Thymus (tissue), 11 donors: Measurements from ENCODE around the gene CCL26. TPM values are rescaled to one million over a fixed set of nuclear protein-coding genes. Genes with fewer than 3 reads are reported as not detected.
A peak's percentile ranks its signal among the peaks of the same experiment; 100 is the strongest.
"Not testable (repeated sequence)": the region's sequence is repeated elsewhere in the genome, so short reads cannot be mapped to it uniquely, and the experiment has no call there.

Source experiments
- DNase-seq, 9 donors: peaks; one replicate each; pipeline ENCODE4 v3.0.0-alpha.2; 2013; ENCODE audit warnings: low spot score in 9 of 9, low read depth in 6 of 9, missing footprints in 1 of 9
- H3K27ac ChIP-seq, 2 donors: one replicate each; pipeline ENCODE4 v1.5.1; 2013; ENCODE audit warnings: control low read depth in 1 of 2, low read depth in 1 of 2, low read length in 1 of 2, mild to moderate bottlenecking in 1 of 2, moderate library complexity in 1 of 2
- H3K27me3 ChIP-seq, 2 donors: one replicate each; pipeline ENCODE4 v1.5.1; 2013; ENCODE audit warnings: low read length in 1 of 2; ENCODE audit not compliant: control insufficient read depth in 2 of 2, insufficient read depth in 1 of 2
- H3K36me3 ChIP-seq, 2 donors: one replicate each; pipeline ENCODE4 v1.5.1; 2013; ENCODE audit warnings: low read length in 1 of 2, mild to moderate bottlenecking in 1 of 2, moderate library complexity in 1 of 2; ENCODE audit not compliant: control insufficient read depth in 2 of 2, insufficient read depth in 2 of 2
- H3K4me1 ChIP-seq, 2 donors: one replicate each; pipeline ENCODE4 v1.5.1; 2013; ENCODE audit warnings: low read length in 2 of 2; ENCODE audit not compliant: control insufficient read depth in 2 of 2, insufficient read depth in 2 of 2
- H3K4me3 ChIP-seq, 2 donors: one replicate each; pipeline ENCODE4 v1.5.1; 2013; ENCODE audit warnings: low read length in 2 of 2, control low read depth in 1 of 2, mild to moderate bottlenecking in 1 of 2
- H3K9me3 ChIP-seq, 2 donors: one replicate each; pipeline ENCODE4 v1.5.1; 2013; ENCODE audit warnings: low read length in 1 of 2, mild to moderate bottlenecking in 1 of 2; ENCODE audit not compliant: control insufficient read depth in 2 of 2, insufficient read depth in 1 of 2
- WGBS: extraction: QIAGEN DNeasy Blood & Tissue Kit; methylation state at CpG from one replicate; pipeline ENCODE4 v1.1.7; 2013; 5-methylcytosine and 5-hydroxymethylcytosine counted together
- polyA plus RNA-seq: library from polyadenylated mRNA; stranded (reverse); fragments of 200-250 nt; gene quantifications from one replicate; pipeline ENCODE4 v1.2.3, GENCODE V29; 2013
- total RNA-seq: library from RNA; stranded (reverse); fragments of 120-200 nt; gene quantifications from one replicate; pipeline ENCODE4 v1.2.4, GENCODE V29; 2013
- donor health status: healthy.

The CCL26 gene
- total and polyA plus RNA-seq, 2 donors: 0.14 to 3.1 TPM

DNA sequence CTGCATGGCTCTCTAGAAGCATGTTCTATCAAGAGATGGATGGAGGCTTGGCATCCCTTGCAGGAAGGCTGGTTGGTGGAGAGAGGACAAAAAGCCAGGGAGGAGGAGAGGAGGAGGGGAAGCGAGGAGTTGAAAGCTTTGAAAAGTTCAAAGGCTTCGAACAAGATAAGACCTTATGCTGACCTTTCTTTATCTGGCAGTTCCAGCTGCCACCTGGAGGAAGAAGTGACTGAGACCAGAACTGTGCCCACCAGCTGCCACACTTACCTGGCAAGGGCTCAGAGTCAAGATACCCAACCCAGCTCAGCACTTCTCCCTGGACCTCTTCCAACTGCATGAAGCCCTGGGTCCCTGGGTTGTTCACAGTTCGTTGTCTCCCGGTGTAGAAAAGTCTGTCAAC is 26.8 kb upstream of the CCL26 start:
- Histone ChIP-seq H3K4me1 (peaks cover 3% of the 10 kb centered on the region in 2 donors), H3K27ac (no peak overlapping the region), H3K27me3 (no peaks in the 10 kb centered on the region), H3K9me3 (no peaks in the 10 kb centered on the region), H3K4me3 (no peak overlapping the region), H3K36me3 (no peaks in the 10 kb centered on the region)
- WGBS: 65% methylated on average over 4 of the region's 4 CpGs
- peak in 1 of 9 donors; percentile 9 for DNase-seq

DNA sequence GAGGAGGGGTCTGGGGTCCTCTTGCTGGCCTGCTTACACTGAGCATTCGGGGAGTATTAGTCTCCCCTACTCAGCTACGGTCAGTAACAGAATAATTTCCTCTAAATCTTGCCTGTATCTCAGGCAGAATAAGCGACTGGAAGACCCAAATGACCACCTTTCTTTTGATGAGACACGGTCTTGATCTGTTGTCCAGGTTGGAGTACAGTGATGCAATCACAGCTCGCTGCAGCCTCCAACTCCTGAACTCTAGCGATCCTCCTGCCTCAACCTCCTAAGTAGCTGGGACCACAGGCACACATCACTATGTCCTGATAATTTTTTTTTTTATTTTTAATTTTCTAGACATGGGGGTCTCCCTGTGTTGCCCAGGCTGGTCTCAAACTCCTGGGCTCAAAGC is 24.4 kb upstream of the CCL26 start:
- Histone ChIP-seq H3K4me3 (no peak overlapping the region), H3K27ac (no peak overlapping the region), H3K36me3 (no peaks in the 10 kb centered on the region), H3K4me1 (peaks cover 3% of the 10 kb centered on the region in 2 donors), H3K27me3 (no peaks in the 10 kb centered on the region), H3K9me3 (no peaks in the 10 kb centered on the region)
- 96% methylated on average over 6 of the region's 6 CpGs for WGBS
- no peak for DNase-seq

DNA sequence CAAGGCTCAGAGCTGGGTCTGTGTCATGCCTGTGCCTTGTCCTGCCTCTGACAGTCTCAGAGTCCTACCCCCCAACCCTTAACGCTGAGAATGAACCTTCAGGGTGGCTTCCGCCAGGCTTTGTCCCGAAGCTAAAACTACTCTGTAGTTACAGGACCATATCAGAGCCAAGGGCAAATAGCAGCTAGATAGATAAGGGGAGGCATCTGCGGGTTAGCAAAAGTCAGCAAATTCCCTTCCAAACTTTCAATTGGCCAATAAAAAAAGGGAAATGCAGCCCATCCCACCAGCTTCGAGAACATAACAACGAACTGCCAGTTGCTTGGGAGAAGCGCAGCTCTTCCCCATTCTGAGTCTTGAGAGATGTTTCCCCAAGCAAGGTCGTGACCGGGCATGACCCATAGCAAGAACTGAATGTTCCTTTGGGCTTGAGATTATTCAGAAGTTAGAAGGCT is 23.8 kb upstream of the CCL26 start:
- no peaks in the 10 kb centered on the region for H3K36me3 ChIP-seq
- H3K4me3 ChIP-seq: no peak overlapping the region
- no peaks in the 10 kb centered on the region for H3K27me3 ChIP-seq
- WGBS: 73% methylated on average over 9 of the region's 9 CpGs
- peaks cover 3% of the 10 kb centered on the region in 2 donors for H3K4me1 ChIP-seq
- H3K9me3 ChIP-seq: no peaks in the 10 kb centered on the region
- DNase-seq: no peak
- peak overlapping the region in 1 of 2 donors; percentile 42 for H3K27ac ChIP-seq

DNA sequence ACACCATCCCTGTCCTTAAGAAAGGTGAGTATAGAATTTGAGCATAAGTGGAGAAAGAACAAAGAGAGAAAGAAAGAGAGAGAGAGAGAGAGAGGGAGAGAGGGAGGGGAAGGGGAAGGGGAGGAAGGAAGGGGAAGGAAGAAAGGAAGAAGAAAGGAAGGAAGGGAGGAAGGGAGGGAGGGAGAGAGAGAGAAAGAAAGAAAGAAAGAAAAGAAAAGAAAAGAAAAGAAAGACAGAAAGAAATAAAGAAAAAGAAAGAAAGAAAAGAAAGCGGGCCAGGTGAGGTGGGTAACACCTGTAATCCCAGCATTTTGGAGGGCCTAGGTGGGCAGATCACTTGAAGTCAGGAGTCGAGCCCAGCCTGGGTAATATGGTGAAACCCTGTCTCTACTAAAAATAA is 21.7 kb upstream of the CCL26 start:
- Histone ChIP-seq H3K36me3 (no peaks in the 10 kb centered on the region), H3K4me3 (no peak overlapping the region), H3K9me3 (no peaks in the 10 kb centered on the region), H3K4me1 (peaks cover 0 to under 1% of the 10 kb centered on the region in 2 donors), H3K27me3 (peaks cover 0 to 3% of the 10 kb centered on the region in 2 donors), H3K27ac (no peak overlapping the region)
- 95% methylated on average over 2 of the region's 2 CpGs for WGBS
- no peak for DNase-seq

DNA sequence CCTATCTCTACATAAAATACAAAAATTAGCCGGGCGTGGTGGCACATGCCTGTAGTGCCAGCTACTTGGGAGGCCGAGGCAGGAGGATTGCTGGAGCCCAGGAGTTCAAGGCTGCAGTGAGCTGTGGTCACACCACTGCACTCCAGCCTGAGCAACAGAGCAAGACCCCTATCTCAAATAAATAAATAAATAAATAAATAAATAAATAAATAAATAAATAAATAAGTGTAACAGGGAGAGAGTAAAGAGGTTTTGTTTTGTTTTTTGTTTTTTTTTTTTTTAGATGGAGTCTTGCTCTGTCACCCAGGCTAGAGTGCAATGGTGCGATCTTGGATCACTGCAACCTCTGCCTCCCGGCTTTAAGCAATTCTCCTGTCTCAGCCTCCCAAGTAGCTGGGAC is 20.6 kb upstream of the CCL26 start:
- not testable (repeated sequence) for H3K27me3 ChIP-seq, H3K4me1 ChIP-seq, H3K4me3 ChIP-seq, H3K9me3 ChIP-seq, H3K36me3 ChIP-seq, DNase-seq, H3K27ac ChIP-seq
- over 99% methylated on average over 5 of the region's 5 CpGs for WGBS

DNA sequence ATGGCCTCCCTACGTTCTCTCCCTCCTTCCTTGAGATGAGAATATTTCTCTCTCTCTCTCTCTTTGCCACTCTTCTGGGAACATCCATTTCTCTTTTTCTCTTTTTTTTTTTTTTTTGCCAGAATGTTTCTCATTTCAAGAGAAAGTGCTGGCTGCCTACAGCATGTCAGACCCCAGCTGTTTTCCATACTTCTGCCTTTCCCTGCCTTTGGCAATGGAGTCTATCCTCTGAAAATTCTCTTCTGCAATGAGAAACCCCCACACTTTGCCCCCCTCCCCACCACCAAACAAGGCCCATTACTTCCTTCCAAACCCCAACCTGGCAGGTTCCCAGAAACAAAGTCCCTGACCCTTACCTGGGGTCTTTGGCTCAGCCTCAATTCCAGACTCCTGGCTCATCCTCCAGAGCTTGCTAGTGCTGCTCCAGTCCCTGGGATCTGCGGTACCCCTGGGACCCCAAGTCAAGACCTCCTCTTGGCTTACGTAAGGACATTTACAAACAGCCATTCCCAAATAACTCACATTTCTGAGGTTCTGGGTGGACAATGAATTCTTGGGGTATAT is 17.4 kb upstream of the CCL26 start:
- H3K9me3 ChIP-seq: no peaks in the 10 kb centered on the region
- no peak overlapping the region for H3K27ac ChIP-seq
- no peaks in the 10 kb centered on the region for H3K36me3 ChIP-seq
- DNase-seq: no peak
- WGBS: 97% methylated on average over 3 of the region's 3 CpGs
- no peak overlapping the region for H3K4me3 ChIP-seq
- no peaks in the 10 kb centered on the region for H3K4me1 ChIP-seq
- H3K27me3 ChIP-seq: peaks cover 0 to 3% of the 10 kb centered on the region in 2 donors

- H3K4me3 ChIP-seq, H3K4me1 ChIP-seq, H3K9me3 ChIP-seq, H3K27ac ChIP-seq, H3K36me3 ChIP-seq, H3K27me3 ChIP-seq, DNase-seq: not testable (repeated sequence)
- WGBS: 82% methylated on average over 14 of the region's 14 CpGs
Measured at GRCh38 chr7:75788154-75788847, 16.3 kb upstream of the CCL26 start.

DNA sequence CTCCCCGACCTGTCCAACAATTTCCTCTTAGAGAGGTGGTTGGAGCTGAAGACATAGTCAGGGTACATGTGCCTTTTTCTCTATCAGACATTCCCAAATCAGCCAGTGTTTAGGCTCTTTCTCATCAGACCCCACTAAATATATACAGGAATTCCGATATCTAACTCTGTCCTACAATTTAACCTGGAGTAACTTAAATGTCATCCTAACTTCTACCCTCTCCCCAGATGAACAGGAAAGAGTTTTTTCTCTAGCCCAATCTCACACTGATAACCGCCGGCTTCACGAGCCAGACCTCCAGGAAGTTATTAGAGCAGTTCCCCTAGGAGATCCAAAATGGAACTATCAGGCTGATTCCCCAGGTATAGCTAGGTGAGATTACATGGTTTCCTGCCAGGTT is 11.0 kb upstream of the CCL26 start:
- WGBS: 96% methylated on average over 5 of the region's 5 CpGs
- H3K4me3 ChIP-seq, H3K27me3 ChIP-seq: not testable (repeated sequence)

GRCh38 chr7:75780647-75781273 is 8.7 kb upstream of the CCL26 start:
- not testable (repeated sequence) for H3K27me3 ChIP-seq, H3K4me1 ChIP-seq, H3K36me3 ChIP-seq, H3K27ac ChIP-seq, H3K9me3 ChIP-seq, DNase-seq, H3K4me3 ChIP-seq
- WGBS: 91% methylated on average over 14 of the region's 14 CpGs

More for the DNA sequence above, 11.0 kb upstream of the CCL26 start:
- not testable (repeated sequence) for H3K9me3 ChIP-seq, H3K36me3 ChIP-seq, H3K4me1 ChIP-seq, H3K27ac ChIP-seq, DNase-seq
